ENCODE data around the gene TSHB. TPM values are rescaled to one million over a fixed set of nuclear protein-coding genes. Genes with fewer than 3 reads are reported as not detected.

TSHB gene
- total RNA-seq, 1 experiment from 2014 or later: not detected

- ATAC-seq (no peak), DNase-seq (ENCODE audit: low spot score) (no peak)
- Mint-ChIP-seq H3K27ac (no peak overlapping the region), H3K4me3 (no peak overlapping the region), H3K4me1 (0 out of 2 replicates have a peak, but pooled peaks cover 3% of the 10 kb centered on the region), H3K27me3 (ENCODE audit: low read depth) (no peaks in the 10 kb centered on the region; the same call in 1 of the 2 replicates), H3K36me3 (no peaks in the 10 kb centered on the region; the same call in 1 of the 2 replicates), H3K9me3 (no peaks in the 10 kb centered on the region)
- TF ChIP-seq E2F4 (CRISPR knock-in tag; IDR thresholded peaks at IDR 0.05; ENCODE audit: borderline replicate concordance, low read depth): no peak
- TF ChIP-seq ZNF425 (CRISPR knock-in tag; conservative IDR thresholded peaks at IDR 0.05): no peak
- TF ChIP-seq, protein P1, sequence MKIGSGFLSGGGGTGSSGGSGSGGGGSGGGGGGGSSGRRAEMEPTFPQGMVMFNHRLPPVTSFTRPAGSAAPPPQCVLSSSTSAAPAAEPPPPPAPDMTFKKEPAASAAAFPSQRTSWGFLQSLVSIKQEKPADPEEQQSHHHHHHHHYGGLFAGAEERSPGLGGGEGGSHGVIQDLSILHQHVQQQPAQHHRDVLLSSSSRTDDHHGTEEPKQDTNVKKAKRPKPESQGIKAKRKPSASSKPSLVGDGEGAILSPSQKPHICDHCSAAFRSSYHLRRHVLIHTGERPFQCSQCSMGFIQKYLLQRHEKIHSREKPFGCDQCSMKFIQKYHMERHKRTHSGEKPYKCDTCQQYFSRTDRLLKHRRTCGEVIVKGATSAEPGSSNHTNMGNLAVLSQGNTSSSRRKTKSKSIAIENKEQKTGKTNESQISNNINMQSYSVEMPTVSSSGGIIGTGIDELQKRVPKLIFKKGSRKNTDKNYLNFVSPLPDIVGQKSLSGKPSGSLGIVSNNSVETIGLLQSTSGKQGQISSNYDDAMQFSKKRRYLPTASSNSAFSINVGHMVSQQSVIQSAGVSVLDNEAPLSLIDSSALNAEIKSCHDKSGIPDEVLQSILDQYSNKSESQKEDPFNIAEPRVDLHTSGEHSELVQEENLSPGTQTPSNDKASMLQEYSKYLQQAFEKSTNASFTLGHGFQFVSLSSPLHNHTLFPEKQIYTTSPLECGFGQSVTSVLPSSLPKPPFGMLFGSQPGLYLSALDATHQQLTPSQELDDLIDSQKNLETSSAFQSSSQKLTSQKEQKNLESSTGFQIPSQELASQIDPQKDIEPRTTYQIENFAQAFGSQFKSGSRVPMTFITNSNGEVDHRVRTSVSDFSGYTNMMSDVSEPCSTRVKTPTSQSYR (CRISPR knock-in tag; IDR thresholded peaks at IDR 0.05): no peak
- TF ChIP-seq OVOL2 (CRISPR knock-in tag; IDR thresholded peaks at IDR 0.05; ENCODE audit: borderline replicate concordance): no peak
- no peak for TF ChIP-seq EMX1 (CRISPR knock-in tag; IDR thresholded peaks at IDR 0.05)
- TF ChIP-seq HMGA2 (CRISPR knock-in tag; IDR thresholded peaks at IDR 0.05): no peak
- no peak for TF ChIP-seq IRF1 (CRISPR knock-in tag; IDR thresholded peaks at IDR 0.05)
- no peak for TF ChIP-seq FOXK1 (CRISPR knock-in tag; IDR thresholded peaks at IDR 0.05)
- TF ChIP-seq, protein P2, sequence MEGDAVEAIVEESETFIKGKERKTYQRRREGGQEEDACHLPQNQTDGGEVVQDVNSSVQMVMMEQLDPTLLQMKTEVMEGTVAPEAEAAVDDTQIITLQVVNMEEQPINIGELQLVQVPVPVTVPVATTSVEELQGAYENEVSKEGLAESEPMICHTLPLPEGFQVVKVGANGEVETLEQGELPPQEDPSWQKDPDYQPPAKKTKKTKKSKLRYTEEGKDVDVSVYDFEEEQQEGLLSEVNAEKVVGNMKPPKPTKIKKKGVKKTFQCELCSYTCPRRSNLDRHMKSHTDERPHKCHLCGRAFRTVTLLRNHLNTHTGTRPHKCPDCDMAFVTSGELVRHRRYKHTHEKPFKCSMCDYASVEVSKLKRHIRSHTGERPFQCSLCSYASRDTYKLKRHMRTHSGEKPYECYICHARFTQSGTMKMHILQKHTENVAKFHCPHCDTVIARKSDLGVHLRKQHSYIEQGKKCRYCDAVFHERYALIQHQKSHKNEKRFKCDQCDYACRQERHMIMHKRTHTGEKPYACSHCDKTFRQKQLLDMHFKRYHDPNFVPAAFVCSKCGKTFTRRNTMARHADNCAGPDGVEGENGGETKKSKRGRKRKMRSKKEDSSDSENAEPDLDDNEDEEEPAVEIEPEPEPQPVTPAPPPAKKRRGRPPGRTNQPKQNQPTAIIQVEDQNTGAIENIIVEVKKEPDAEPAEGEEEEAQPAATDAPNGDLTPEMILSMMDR (IDR thresholded peaks at IDR 0.05): no peak
- TF ChIP-seq KAT7 (CRISPR knock-in tag; IDR thresholded peaks at IDR 0.05; ENCODE audit: borderline replicate concordance): no peak
- no peak for TF ChIP-seq ZNF423 (CRISPR knock-in tag; IDR thresholded peaks at IDR 0.05)
- no peak for TF ChIP-seq SMAD4 (CRISPR knock-in tag; IDR thresholded peaks at IDR 0.05)
- TF ChIP-seq, protein P3, sequence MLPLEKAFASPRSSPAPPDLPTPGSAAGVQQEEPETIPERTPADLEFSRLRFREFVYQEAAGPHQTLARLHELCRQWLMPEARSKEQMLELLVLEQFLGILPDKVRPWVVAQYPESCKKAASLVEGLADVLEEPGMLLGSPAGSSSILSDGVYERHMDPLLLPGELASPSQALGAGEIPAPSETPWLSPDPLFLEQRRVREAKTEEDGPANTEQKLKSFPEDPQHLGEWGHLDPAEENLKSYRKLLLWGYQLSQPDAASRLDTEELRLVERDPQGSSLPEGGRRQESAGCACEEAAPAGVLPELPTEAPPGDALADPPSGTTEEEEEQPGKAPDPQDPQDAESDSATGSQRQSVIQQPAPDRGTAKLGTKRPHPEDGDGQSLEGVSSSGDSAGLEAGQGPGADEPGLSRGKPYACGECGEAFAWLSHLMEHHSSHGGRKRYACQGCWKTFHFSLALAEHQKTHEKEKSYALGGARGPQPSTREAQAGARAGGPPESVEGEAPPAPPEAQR (CRISPR knock-in tag; IDR thresholded peaks at IDR 0.05): no peak
- ChIA-PET POLR2A (interaction anchor here (1.2 kb wide), 1 partner anchor 19 kb away, joined by 3 read pairs; no protein-coding TSS in a partner anchor), CTCF (no interaction called here)
These were observed 40.2 kb downstream of the TSHB start for GRCh38 chr1:115069659-115070308.
